H9 (cell line): Measurements from ENCODE around the gene CACNA2D4. TPM values are rescaled to one million over a fixed set of nuclear protein-coding genes. Genes with fewer than 3 reads are reported as not detected.

Experiments
- DNase-seq: peaks from one replicate; pipeline ENCODE4 v3.0.0-alpha.2; 2017
- H2AFZ ChIP-seq: one replicate; pipeline ENCODE4 v1.6.1; 2013; ENCODE audit warnings: mild to moderate bottlenecking, low read length, control low read depth, moderate library complexity
- H2AK5ac ChIP-seq: 2 replicates; pipeline ENCODE4 v1.6.1; 2013; ENCODE audit warnings: low read length, control low read depth, mixed read lengths; ENCODE audit not compliant: insufficient read length
- H2BK120ac ChIP-seq: one replicate; pipeline ENCODE4 v1.6.1; 2013; ENCODE audit warnings: low read depth, mild to moderate bottlenecking, low read length, control low read depth, inconsistent platforms; ENCODE audit not compliant: poor library complexity, severe bottlenecking
- H2BK12ac ChIP-seq: 2 replicates; pipeline ENCODE4 v1.6.1; 2013; ENCODE audit warnings: low read length, control low read depth, mixed read lengths, low read depth; ENCODE audit not compliant: insufficient read length
- H2BK15ac ChIP-seq: 2 replicates; pipeline ENCODE4 v1.6.1; 2013; ENCODE audit warnings: low read depth, low read length, control low read depth
- H2BK20ac ChIP-seq: one replicate; pipeline ENCODE4 v1.6.1; 2013; ENCODE audit warnings: low read depth, mild to moderate bottlenecking, low read length, control low read depth, inconsistent platforms; ENCODE audit not compliant: poor library complexity, severe bottlenecking
- H2BK5ac ChIP-seq: 2 replicates; pipeline ENCODE4 v1.6.1; 2013; ENCODE audit warnings: low read length, control low read depth, mixed read lengths; ENCODE audit not compliant: insufficient read length
- H3K14ac ChIP-seq: 2 replicates; pipeline ENCODE4 v1.6.1; 2013; ENCODE audit warnings: low read length, control low read depth; ENCODE audit not compliant: insufficient read depth
- H3K18ac ChIP-seq: 2 replicates; pipeline ENCODE4 v1.6.1; 2013; ENCODE audit warnings: low read depth, mild to moderate bottlenecking, mixed read lengths, low read length, control low read depth; ENCODE audit not compliant: insufficient read length
- H3K23ac ChIP-seq: 2 replicates; pipeline ENCODE4 v1.6.1; 2013; ENCODE audit warnings: low read length, control low read depth, mixed read lengths, low read depth; ENCODE audit not compliant: insufficient read length
- H3K23me2 ChIP-seq: 2 replicates; pipeline ENCODE4 v1.6.1; 2013; ENCODE audit warnings: low read depth, mild to moderate bottlenecking, mixed read lengths, low read length, control low read depth; ENCODE audit not compliant: insufficient read length, poor library complexity, severe bottlenecking
- H3K27ac ChIP-seq: 2 replicates; pipeline ENCODE4 v1.5.1; 2013; ENCODE audit warnings: low read length, control low read depth, mixed read lengths, low read depth; ENCODE audit not compliant: insufficient read length
- H3K27me3 ChIP-seq: 2 replicates; pipeline ENCODE4 v1.6.1; 2013; ENCODE audit warnings: low read length, control low read depth, inconsistent platforms; ENCODE audit not compliant: insufficient read depth
- H3K4ac ChIP-seq: 2 replicates; pipeline ENCODE4 v1.6.1; 2013; ENCODE audit warnings: low read depth, mild to moderate bottlenecking, control low read depth, inconsistent platforms, low read length, moderate library complexity
- H3K4me1 ChIP-seq: 2 replicates; pipeline ENCODE4 v1.6.1; 2013; ENCODE audit warnings: low read length, control low read depth, inconsistent platforms; ENCODE audit not compliant: insufficient read depth
- H3K4me2 ChIP-seq: 2 replicates; pipeline ENCODE4 v1.6.1; 2013; ENCODE audit warnings: low read length, control low read depth, mixed read lengths; ENCODE audit not compliant: insufficient read length, insufficient read depth
- H3K56ac ChIP-seq: 2 replicates; pipeline ENCODE4 v1.6.1; 2013; ENCODE audit warnings: low read depth, mild to moderate bottlenecking, mixed read lengths, low read length, control low read depth; ENCODE audit not compliant: insufficient read length
- H3K79me1 ChIP-seq: 2 replicates; pipeline ENCODE4 v1.6.1; 2013; ENCODE audit warnings: low read depth, mild to moderate bottlenecking, moderate library complexity, low read length, control low read depth, inconsistent platforms; ENCODE audit not compliant: insufficient read depth, poor library complexity, severe bottlenecking
- H3K79me2 ChIP-seq: 2 replicates; pipeline ENCODE4 v1.6.1; 2013; ENCODE audit warnings: low read length, control low read depth, inconsistent platforms; ENCODE audit not compliant: insufficient read depth
- H3K9ac ChIP-seq: 2 replicates; pipeline ENCODE4 v1.6.1; 2013; ENCODE audit warnings: low read length, control low read depth, mixed read lengths; ENCODE audit not compliant: insufficient read length; ENCODE audit errors: extremely low read depth
- H3K9me3 ChIP-seq: one replicate; pipeline ENCODE4 v1.6.1; 2013; ENCODE audit warnings: low read depth, low read length, inconsistent platforms; ENCODE audit not compliant: control insufficient read depth
- H3T11ph ChIP-seq: one replicate; pipeline ENCODE4 v1.6.1; 2013; ENCODE audit warnings: mild to moderate bottlenecking, low read length, control low read depth, inconsistent platforms
- H4K20me1 ChIP-seq: one replicate; pipeline ENCODE4 v1.6.1; 2013; ENCODE audit not compliant: control insufficient read depth, insufficient read length, insufficient read depth
- H4K5ac ChIP-seq: 2 replicates; pipeline ENCODE4 v1.6.1; 2013; ENCODE audit warnings: low read depth, mild to moderate bottlenecking, mixed read lengths, low read length, control low read depth; ENCODE audit not compliant: insufficient read length
- H4K8ac ChIP-seq: replicated peaks from 2 replicates; pipeline ENCODE4 v1.6.1; 2013; ENCODE audit warnings: low read length, control low read depth, mixed read lengths, low read depth; ENCODE audit not compliant: insufficient read length
- H4K91ac ChIP-seq: 2 replicates; pipeline ENCODE4 v1.6.1; 2013; ENCODE audit warnings: low read depth, mild to moderate bottlenecking, moderate library complexity, mixed read lengths, low read length, control low read depth; ENCODE audit not compliant: insufficient read length
- H3K27ac Mint-ChIP-seq, 3 experiments: 2 replicates in 2 of 3; 3 replicates in 1 of 3; pipeline ENCODE4 v1.8.0; 2020 to 2021; ENCODE audit warnings: mixed read lengths in 3 of 3, mild to moderate bottlenecking in 1 of 3, moderate library complexity in 1 of 3
- H3K27me3 Mint-ChIP-seq: 2 replicates; pipeline ENCODE4 v1.8.0; 2021; ENCODE audit warnings: low read depth, mild to moderate bottlenecking, moderate library complexity, mixed read lengths
- H3K36me3 Mint-ChIP-seq, 3 experiments: 2 replicates in 2 of 3; 3 replicates in 1 of 3; pipeline ENCODE4 v1.8.0; 2020 to 2021; ENCODE audit warnings: low read depth in 3 of 3, mixed read lengths in 3 of 3; ENCODE audit not compliant: insufficient read depth in 1 of 3
- H3K4me1 Mint-ChIP-seq, 2 experiments: 2 replicates each; pipeline ENCODE4 v1.8.0; 2020; ENCODE audit warnings: mixed read lengths in 2 of 2
- H3K4me3 Mint-ChIP-seq, 2 experiments: 2 replicates in 1 of 2; 3 replicates in 1 of 2; pipeline ENCODE4 v1.8.0; 2020 to 2021; ENCODE audit warnings: mild to moderate bottlenecking in 2 of 2, mixed read lengths in 2 of 2, moderate library complexity in 1 of 2
- H3K9me3 Mint-ChIP-seq, 2 experiments: 2 replicates in 1 of 2; 3 replicates in 1 of 2; pipeline ENCODE4 v1.8.0; 2020; ENCODE audit warnings: mild to moderate bottlenecking in 2 of 2, mixed read lengths in 2 of 2, moderate library complexity in 1 of 2
- CTCF ChIP-seq: fragments of 200-600 bp; sonication (generic); conservative IDR thresholded peaks from 3 replicates; pipeline ENCODE4 v1.8.0; 2021; ENCODE audit warnings: antibody characterized with exemption, mild to moderate bottlenecking
- WGBS: extraction: QIAGEN DNeasy Blood & Tissue Kit; methylation state at CpG from one replicate; pipeline ENCODE4 v1.1.7; 2013; ENCODE audit warnings: missing lambda C conversion rate, low lambda C conversion rate, mixed read lengths; ENCODE audit not compliant: insufficient read length; ENCODE audit errors: extremely low coverage; 5-methylcytosine and 5-hydroxymethylcytosine counted together
- total RNA-seq: library from RNA; stranded (reverse); gene quantifications from 2 replicates; pipeline ENCODE4 v1.2.1, GENCODE V29; 2021

The CACNA2D4 gene
- total RNA-seq, 1 experiment from 2014 or later: 0.79 TPM

GRCh38 chr12:1814266-1814665, 104.2 kb downstream of the CACNA2D4 start:
- Histone ChIP-seq H3K23me2 (no peaks in the 10 kb centered on the region), H2BK15ac (no peak overlapping the region), H4K91ac (no peak overlapping the region), H3K14ac (no peak overlapping the region), H2BK20ac (no peak overlapping the region), H3T11ph (no peak overlapping the region), H3K9me3 (no peaks in the 10 kb centered on the region), H3K4me2 (no peak overlapping the region), H4K20me1 (no peaks in the 10 kb centered on the region), H3K18ac (no peak overlapping the region), H2BK120ac (no peak overlapping the region), H3K4me1 (no peaks in the 10 kb centered on the region), H2BK5ac (no peak overlapping the region), H4K5ac (no peak overlapping the region), H3K27me3 (peaks cover under 1% of the 10 kb centered on the region; the same call in 1 of the 2 replicates), H3K79me1 (no peaks in the 10 kb centered on the region), H3K9ac (no peak overlapping the region), H3K23ac (no peak overlapping the region), H3K79me2 (no peaks in the 10 kb centered on the region), H3K27ac (no peak overlapping the region), H3K4ac (no peak overlapping the region), H2AFZ (no peak overlapping the region), H2BK12ac (no peak overlapping the region), H2AK5ac (no peak overlapping the region), H4K8ac (no peak overlapping the region), H3K56ac (no peak overlapping the region)
- H3K4me3 Mint-ChIP-seq: no peak overlapping the region
- peaks cover 4% of the 10 kb centered on the region in 2 experiments; a peak in 3 of 4 replicates for H3K4me1 Mint-ChIP-seq
- H3K9me3 Mint-ChIP-seq: peaks cover 4% of the 10 kb centered on the region in 2 experiments; a peak in 2 of 5 replicates
- no peak for DNase-seq
- peaks cover 16% of the 10 kb centered on the region for H3K27me3 Mint-ChIP-seq
- peaks cover 0 to 5% (median 3%) of the 10 kb centered on the region in 3 experiments; a peak in 2 of 7 replicates for H3K36me3 Mint-ChIP-seq
- TF ChIP-seq CTCF: no peak
- H3K27ac Mint-ChIP-seq: no peak overlapping the region; a peak in 1 of 7 replicates
- no CpG with 5 or more reads among the region's 8 CpGs for WGBS
